Measurements from ENCODE around the gene EDAR.

DNA sequence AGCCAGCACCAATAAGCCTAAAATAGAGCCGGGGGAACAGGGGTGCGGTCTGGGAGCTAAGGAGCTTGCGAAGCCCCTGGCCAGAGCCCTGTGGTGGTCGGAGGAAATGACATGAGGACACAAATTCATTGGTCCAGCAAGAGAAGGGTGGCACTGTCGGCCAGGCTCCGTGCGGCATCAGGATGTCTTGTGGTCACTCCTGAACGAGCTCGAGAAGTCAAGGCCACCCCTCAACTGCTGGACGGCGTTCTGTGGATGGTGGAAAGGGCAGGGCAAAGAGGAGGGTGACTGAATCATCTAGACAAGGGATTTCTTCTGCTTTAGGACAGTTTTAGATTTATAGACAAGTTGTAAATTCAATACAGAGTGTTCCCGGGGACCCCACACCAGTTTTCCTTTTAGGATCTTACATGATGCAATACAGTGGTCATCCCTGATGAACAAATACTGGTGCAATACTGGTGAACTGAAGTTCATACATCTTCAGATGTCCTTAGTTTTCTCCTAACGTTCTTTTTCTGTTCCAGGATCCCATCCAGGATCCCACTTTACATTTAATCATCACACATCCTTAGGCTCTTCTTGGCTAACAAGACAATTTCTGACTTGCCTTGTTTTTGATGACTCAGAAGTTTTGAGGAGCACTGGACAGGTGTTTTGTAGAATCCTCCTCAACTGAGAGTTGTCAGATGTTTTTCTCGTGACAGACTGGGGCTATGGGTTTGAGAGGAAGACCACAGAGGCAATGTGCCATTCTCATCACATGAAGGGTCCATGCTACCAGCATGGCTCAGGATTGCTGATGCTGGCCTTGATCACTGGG is 13.2 kb downstream of the EDAR start:
- no peak for TF ChIP-seq POLR2A (IDR thresholded peaks at IDR 0.05)
- TF ChIP-seq, protein P1, sequence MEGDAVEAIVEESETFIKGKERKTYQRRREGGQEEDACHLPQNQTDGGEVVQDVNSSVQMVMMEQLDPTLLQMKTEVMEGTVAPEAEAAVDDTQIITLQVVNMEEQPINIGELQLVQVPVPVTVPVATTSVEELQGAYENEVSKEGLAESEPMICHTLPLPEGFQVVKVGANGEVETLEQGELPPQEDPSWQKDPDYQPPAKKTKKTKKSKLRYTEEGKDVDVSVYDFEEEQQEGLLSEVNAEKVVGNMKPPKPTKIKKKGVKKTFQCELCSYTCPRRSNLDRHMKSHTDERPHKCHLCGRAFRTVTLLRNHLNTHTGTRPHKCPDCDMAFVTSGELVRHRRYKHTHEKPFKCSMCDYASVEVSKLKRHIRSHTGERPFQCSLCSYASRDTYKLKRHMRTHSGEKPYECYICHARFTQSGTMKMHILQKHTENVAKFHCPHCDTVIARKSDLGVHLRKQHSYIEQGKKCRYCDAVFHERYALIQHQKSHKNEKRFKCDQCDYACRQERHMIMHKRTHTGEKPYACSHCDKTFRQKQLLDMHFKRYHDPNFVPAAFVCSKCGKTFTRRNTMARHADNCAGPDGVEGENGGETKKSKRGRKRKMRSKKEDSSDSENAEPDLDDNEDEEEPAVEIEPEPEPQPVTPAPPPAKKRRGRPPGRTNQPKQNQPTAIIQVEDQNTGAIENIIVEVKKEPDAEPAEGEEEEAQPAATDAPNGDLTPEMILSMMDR (IDR thresholded peaks at IDR 0.05): no peak
